Adrenal gland (tissue), 5 donors: ENCODE data around the gene UBL7.

Source experiments
- CTCF ChIP-seq, 6 experiments: fragments of 450-650 bp in 4 of 6; fragments of 200-600 bp in 2 of 6; sonication (generic) in 1 of 6; IDR thresholded peaks; 1 replicate in 5 of 6; 2 replicates in 1 of 6; pipeline versions ENCODE4 v1.5.1 to v1.8.0; 2016 to 2021; ENCODE audit warnings: antibody characterized with exemption in 6 of 6, mild to moderate bottlenecking in 2 of 6, moderate library complexity in 1 of 6
- POLR2A ChIP-seq, 2 donors: fragments of 450-650 bp; IDR thresholded peaks; one replicate each; pipeline ENCODE4 v1.6.1; 2017; ENCODE audit warnings: antibody characterized with exemption in 2 of 2, mild to moderate bottlenecking in 2 of 2, moderate library complexity in 1 of 2
- donor health status: DM: no; HTN: no; CAD: no.

GRCh38 chr15:74430510-74430951, 30.4 kb downstream of the UBL7 start:
- TF ChIP-seq CTCF (IDR thresholded peaks at IDR 0.05) (no peak), POLR2A (IDR thresholded peaks at IDR 0.05) (no peak)
